B cell (primary cell): ENCODE results near the gene SFXN1.

Experiments used
- EZH2 ChIP-seq: IDR thresholded peaks from 2 replicates; pipeline ENCODE4 v1.6.1; 2012; ENCODE audit warnings: borderline replicate concordance, low read depth, mild to moderate bottlenecking, moderate library complexity, low read length; ENCODE audit not compliant: insufficient read depth, poor library complexity, severe bottlenecking
- TF ChIP-seq, protein P1 (sequence below): fragments of 200-600 bp; IDR thresholded peaks from one replicate; pipeline ENCODE4 v1.8.0; 2022; ENCODE audit warnings: antibody characterized with exemption, mild to moderate bottlenecking

DNA sequence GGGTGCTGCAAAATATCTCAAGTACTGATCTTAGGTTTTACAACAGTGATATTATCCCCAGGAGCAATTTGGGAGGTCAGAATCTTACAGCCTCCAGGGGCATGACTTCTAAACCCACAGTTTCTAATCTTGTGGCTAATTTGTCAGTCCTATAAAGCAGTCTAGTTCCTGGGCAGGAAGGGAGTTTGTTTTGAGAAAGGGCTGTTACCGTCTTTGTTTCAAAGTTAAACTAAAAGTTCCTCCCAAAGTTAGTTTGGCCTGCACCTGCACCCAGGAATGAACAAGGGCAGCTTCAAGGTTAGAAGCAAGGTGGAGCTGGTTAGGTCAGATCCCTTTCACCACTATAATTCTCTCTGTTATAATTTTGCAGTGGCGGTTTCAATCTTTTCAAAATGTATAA is 81.7 kb downstream of the SFXN1 start:
- TF ChIP-seq, protein P1, sequence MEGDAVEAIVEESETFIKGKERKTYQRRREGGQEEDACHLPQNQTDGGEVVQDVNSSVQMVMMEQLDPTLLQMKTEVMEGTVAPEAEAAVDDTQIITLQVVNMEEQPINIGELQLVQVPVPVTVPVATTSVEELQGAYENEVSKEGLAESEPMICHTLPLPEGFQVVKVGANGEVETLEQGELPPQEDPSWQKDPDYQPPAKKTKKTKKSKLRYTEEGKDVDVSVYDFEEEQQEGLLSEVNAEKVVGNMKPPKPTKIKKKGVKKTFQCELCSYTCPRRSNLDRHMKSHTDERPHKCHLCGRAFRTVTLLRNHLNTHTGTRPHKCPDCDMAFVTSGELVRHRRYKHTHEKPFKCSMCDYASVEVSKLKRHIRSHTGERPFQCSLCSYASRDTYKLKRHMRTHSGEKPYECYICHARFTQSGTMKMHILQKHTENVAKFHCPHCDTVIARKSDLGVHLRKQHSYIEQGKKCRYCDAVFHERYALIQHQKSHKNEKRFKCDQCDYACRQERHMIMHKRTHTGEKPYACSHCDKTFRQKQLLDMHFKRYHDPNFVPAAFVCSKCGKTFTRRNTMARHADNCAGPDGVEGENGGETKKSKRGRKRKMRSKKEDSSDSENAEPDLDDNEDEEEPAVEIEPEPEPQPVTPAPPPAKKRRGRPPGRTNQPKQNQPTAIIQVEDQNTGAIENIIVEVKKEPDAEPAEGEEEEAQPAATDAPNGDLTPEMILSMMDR = no peak
- TF ChIP-seq EZH2 = no peak
